ENCODE data around the gene RSF1. TPM values are rescaled to one million over a fixed set of nuclear protein-coding genes. Genes with fewer than 3 reads are reported as not detected.

The RSF1 gene
- total RNA-seq, 1 donor from 2014 or later, result 40.2 TPM

DNA sequence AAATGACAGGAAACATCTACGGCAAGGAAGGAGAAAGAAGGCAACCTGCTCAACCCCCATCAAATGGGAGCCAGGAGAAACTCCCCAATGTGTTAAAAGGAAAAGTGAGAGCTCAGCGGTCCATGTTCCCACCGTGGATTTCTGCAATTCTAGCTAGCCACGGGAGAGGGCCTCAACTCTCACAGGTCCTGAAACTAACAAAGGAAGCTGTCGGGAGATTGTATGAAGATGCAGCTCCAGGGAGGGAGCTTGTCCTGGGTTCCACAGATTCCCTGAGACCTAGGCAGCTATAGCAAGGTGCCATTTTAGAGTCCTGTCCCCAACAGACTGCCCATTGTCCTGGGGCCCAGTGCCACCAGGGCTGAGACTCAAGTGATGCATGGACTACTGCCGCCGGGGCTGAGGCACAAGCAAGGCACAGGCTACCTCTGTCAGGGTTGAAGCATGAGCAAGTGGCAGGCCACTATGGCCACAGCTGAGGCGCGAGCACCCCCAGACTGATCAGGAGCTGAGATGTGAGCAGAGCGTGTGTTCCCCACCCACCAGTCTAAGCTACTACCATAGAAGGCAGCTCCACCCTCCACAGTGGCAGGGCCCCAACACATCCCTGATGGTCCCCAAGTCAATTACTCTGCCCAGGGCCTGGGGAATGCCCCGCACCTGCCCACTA lies 31.3 kb downstream of the RSF1 start:
- Histone ChIP-seq H3K4me1 (ENCODE audit: control insufficient read depth in 3 of 3, insufficient read depth in 3 of 3, low read length in 3 of 3) (peaks cover 4 to 8% (median 8%) of the 10 kb centered on the region in 3 donors), H3K27me3 (ENCODE audit: control insufficient read depth in 3 of 3, insufficient read depth in 3 of 3, low read length in 3 of 3) (no peaks in the 10 kb centered on the region), H3K9ac (ENCODE audit: low read depth in 1 of 3, low read length in 3 of 3) (no peak overlapping the region), H3K9me3 (ENCODE audit: control insufficient read depth in 3 of 3, low read length in 3 of 3) (no peaks in the 10 kb centered on the region), H3K36me3 (ENCODE audit: control insufficient read depth in 3 of 3, insufficient read depth in 3 of 3, low read length in 3 of 3) (peaks cover 0 to 2% (median 0%) of the 10 kb centered on the region in 3 donors), H3K27ac (ENCODE audit: low read depth, low read length) (no peak overlapping the region), H3K4me3 (ENCODE audit: low read length in 3 of 3) (no peak overlapping the region)

GRCh38 chr11:77784572-77784971 lies 36.0 kb downstream of the RSF1 start:
- Histone ChIP-seq H3K36me3 (ENCODE audit: control insufficient read depth in 3 of 3, insufficient read depth in 3 of 3, low read length in 3 of 3) (peaks cover 0 to 2% (median 0%) of the 10 kb centered on the region in 3 donors), H3K4me1 (ENCODE audit: control insufficient read depth in 3 of 3, insufficient read depth in 3 of 3, low read length in 3 of 3) (peaks cover 4 to 11% (median 8%) of the 10 kb centered on the region in 3 donors), H3K27ac (ENCODE audit: low read depth, low read length) (no peak overlapping the region), H3K9ac (ENCODE audit: low read depth in 1 of 3, low read length in 3 of 3) (no peak overlapping the region), H3K4me3 (ENCODE audit: low read length in 3 of 3) (no peak overlapping the region), H3K9me3 (ENCODE audit: control insufficient read depth in 3 of 3, low read length in 3 of 3) (no peaks in the 10 kb centered on the region), H3K27me3 (ENCODE audit: control insufficient read depth in 3 of 3, insufficient read depth in 3 of 3, low read length in 3 of 3) (no peaks in the 10 kb centered on the region)

DNA sequence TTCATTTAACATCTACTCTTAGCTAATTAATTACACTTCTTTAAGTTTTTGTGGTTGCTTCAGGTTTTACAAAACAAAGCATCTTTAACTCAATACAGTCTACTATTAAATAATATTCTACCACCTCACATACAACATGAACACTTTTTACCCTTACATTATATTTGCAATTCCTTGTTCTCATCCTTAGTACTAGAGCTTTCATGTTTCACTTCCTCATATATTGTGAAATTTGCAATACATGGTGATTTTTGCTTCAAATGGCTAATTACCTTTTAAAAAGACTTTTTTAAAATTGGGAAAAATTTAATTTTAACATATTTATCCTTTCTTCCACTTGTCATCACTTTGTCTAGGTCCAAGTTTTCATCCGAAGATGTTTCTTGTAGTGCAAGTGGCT lies 37.5 kb downstream of the RSF1 start:
- no peak overlapping the region for H3K4me3 ChIP-seq (ENCODE audit: low read length in 3 of 3)
- H3K9ac ChIP-seq (ENCODE audit: low read depth in 1 of 3, low read length in 3 of 3), result no peak overlapping the region
- H3K27me3 ChIP-seq (ENCODE audit: control insufficient read depth in 3 of 3, insufficient read depth in 3 of 3, low read length in 3 of 3), result no peaks in the 10 kb centered on the region
- peaks cover 4 to 11% (median 4%) of the 10 kb centered on the region in 3 donors for H3K4me1 ChIP-seq (ENCODE audit: control insufficient read depth in 3 of 3, insufficient read depth in 3 of 3, low read length in 3 of 3)
- no peaks in the 10 kb centered on the region for H3K36me3 ChIP-seq (ENCODE audit: control insufficient read depth in 3 of 3, insufficient read depth in 3 of 3, low read length in 3 of 3)
- no peaks in the 10 kb centered on the region for H3K9me3 ChIP-seq (ENCODE audit: control insufficient read depth in 3 of 3, low read length in 3 of 3)
- H3K27ac ChIP-seq (ENCODE audit: low read depth, low read length), result no peak overlapping the region

GRCh38 chr11:77779935-77780334 lies 40.6 kb downstream of the RSF1 start:
- no peak overlapping the region for H3K27ac ChIP-seq (ENCODE audit: low read depth, low read length)

GRCh38 chr11:77778549-77778948 lies 42.0 kb downstream of the RSF1 start:
- no peak overlapping the region for H3K4me3 ChIP-seq (ENCODE audit: low read length in 3 of 3)

More at GRCh38 chr11:77779935-77780334, 40.6 kb downstream of the RSF1 start:
- H3K27me3 ChIP-seq (ENCODE audit: control insufficient read depth in 3 of 3, insufficient read depth in 3 of 3, low read length in 3 of 3), result no peaks in the 10 kb centered on the region
- peaks cover 3 to 10% (median 4%) of the 10 kb centered on the region in 3 donors for H3K4me1 ChIP-seq (ENCODE audit: control insufficient read depth in 3 of 3, insufficient read depth in 3 of 3, low read length in 3 of 3)
- no peaks in the 10 kb centered on the region for H3K36me3 ChIP-seq (ENCODE audit: control insufficient read depth in 3 of 3, insufficient read depth in 3 of 3, low read length in 3 of 3)
- H3K4me3 ChIP-seq (ENCODE audit: low read length in 3 of 3), result no peak overlapping the region
- H3K9me3 ChIP-seq (ENCODE audit: control insufficient read depth in 3 of 3, low read length in 3 of 3), result no peaks in the 10 kb centered on the region
- H3K9ac ChIP-seq (ENCODE audit: low read depth in 1 of 3, low read length in 3 of 3), result no peak overlapping the region

DNA sequence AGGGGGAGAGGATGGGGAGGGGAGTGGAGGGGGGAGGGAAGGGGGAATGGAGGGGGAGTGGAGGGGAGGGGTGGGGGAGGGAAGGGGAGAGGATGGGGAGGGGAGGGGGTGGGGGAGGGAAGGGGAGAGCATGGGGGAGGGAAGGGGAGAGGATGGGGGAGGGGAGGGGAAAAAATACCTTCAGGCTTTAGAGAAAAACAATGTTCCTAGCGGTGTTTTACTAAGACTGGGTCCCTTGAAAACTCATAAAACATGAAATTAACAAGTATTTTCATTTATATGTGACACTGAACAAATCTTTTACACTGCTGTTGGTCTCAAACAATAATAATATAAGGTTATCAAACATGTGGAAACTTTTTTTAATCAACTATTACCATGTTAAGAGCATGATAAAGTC lies 42.4 kb downstream of the RSF1 start:
- no peak overlapping the region for H3K27ac ChIP-seq (ENCODE audit: low read depth, low read length)
- no peak overlapping the region for H3K4me3 ChIP-seq (ENCODE audit: low read length in 3 of 3)
- peaks cover 0 to 6% (median 4%) of the 10 kb centered on the region in 3 donors for H3K4me1 ChIP-seq (ENCODE audit: control insufficient read depth in 3 of 3, insufficient read depth in 3 of 3, low read length in 3 of 3)
- no peaks in the 10 kb centered on the region for H3K27me3 ChIP-seq (ENCODE audit: control insufficient read depth in 3 of 3, insufficient read depth in 3 of 3, low read length in 3 of 3)
- no peaks in the 10 kb centered on the region for H3K36me3 ChIP-seq (ENCODE audit: control insufficient read depth in 3 of 3, insufficient read depth in 3 of 3, low read length in 3 of 3)
- no peak overlapping the region for H3K9ac ChIP-seq (ENCODE audit: low read depth in 1 of 3, low read length in 3 of 3)
- no peaks in the 10 kb centered on the region for H3K9me3 ChIP-seq (ENCODE audit: control insufficient read depth in 3 of 3, low read length in 3 of 3)

More at GRCh38 chr11:77778549-77778948, 42.0 kb downstream of the RSF1 start:
- Histone ChIP-seq H3K9ac (ENCODE audit: low read depth in 1 of 3, low read length in 3 of 3) (no peak overlapping the region), H3K9me3 (ENCODE audit: control insufficient read depth in 3 of 3, low read length in 3 of 3) (no peaks in the 10 kb centered on the region), H3K27me3 (ENCODE audit: control insufficient read depth in 3 of 3, insufficient read depth in 3 of 3, low read length in 3 of 3) (no peaks in the 10 kb centered on the region), H3K27ac (ENCODE audit: low read depth, low read length) (no peak overlapping the region), H3K4me1 (ENCODE audit: control insufficient read depth in 3 of 3, insufficient read depth in 3 of 3, low read length in 3 of 3) (peaks cover 0 to 6% (median 4%) of the 10 kb centered on the region in 3 donors), H3K36me3 (ENCODE audit: control insufficient read depth in 3 of 3, insufficient read depth in 3 of 3, low read length in 3 of 3) (no peaks in the 10 kb centered on the region)

DNA sequence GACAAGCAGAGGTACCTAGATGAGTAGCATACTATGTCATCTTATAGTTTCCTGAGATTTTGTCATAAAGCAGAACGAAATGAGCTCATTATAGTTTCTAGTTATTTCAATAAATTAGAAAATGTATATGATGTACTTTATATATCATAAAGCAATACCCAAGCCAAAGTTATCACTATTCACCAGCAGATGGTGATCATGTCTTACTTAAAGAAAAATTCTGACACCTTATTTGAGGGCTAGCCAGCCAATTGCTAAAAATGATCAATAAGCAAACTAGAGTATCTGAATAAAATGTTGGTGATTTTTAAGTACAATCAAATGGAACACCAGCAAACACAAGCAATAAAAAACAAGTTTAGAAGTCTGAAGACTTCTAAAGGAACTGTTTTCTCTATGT lies 44.1 kb downstream of the RSF1 start:
- H3K9me3 ChIP-seq (ENCODE audit: control insufficient read depth in 3 of 3, low read length in 3 of 3), result no peaks in the 10 kb centered on the region
- H3K4me3 ChIP-seq (ENCODE audit: low read length in 3 of 3), result no peak overlapping the region
- H3K27me3 ChIP-seq (ENCODE audit: control insufficient read depth in 3 of 3, insufficient read depth in 3 of 3, low read length in 3 of 3), result no peaks in the 10 kb centered on the region
- no peak overlapping the region for H3K9ac ChIP-seq (ENCODE audit: low read depth in 1 of 3, low read length in 3 of 3)
- H3K4me1 ChIP-seq (ENCODE audit: control insufficient read depth in 3 of 3, insufficient read depth in 3 of 3, low read length in 3 of 3), result peaks cover 0 to 6% (median 4%) of the 10 kb centered on the region in 3 donors
- no peak overlapping the region for H3K27ac ChIP-seq (ENCODE audit: low read depth, low read length)
- no peaks in the 10 kb centered on the region for H3K36me3 ChIP-seq (ENCODE audit: control insufficient read depth in 3 of 3, insufficient read depth in 3 of 3, low read length in 3 of 3)

GRCh38 chr11:77775936-77776335 lies 44.6 kb downstream of the RSF1 start:
- no peak overlapping the region for H3K4me3 ChIP-seq (ENCODE audit: low read length in 3 of 3)
- H3K36me3 ChIP-seq (ENCODE audit: control insufficient read depth in 3 of 3, insufficient read depth in 3 of 3, low read length in 3 of 3), result no peaks in the 10 kb centered on the region
- H3K9ac ChIP-seq (ENCODE audit: low read depth in 1 of 3, low read length in 3 of 3), result peak overlapping the region in 1 of 3 donors; percentile 28
- H3K9me3 ChIP-seq (ENCODE audit: control insufficient read depth in 3 of 3, low read length in 3 of 3), result no peaks in the 10 kb centered on the region
- H3K4me1 ChIP-seq (ENCODE audit: control insufficient read depth in 3 of 3, insufficient read depth in 3 of 3, low read length in 3 of 3), result peaks cover 3 to 6% (median 4%) of the 10 kb centered on the region in 3 donors
- no peak overlapping the region for H3K27ac ChIP-seq (ENCODE audit: low read depth, low read length)
- no peaks in the 10 kb centered on the region for H3K27me3 ChIP-seq (ENCODE audit: control insufficient read depth in 3 of 3, insufficient read depth in 3 of 3, low read length in 3 of 3)

GRCh38 chr11:77771135-77771534 lies 49.4 kb downstream of the RSF1 start:
- no peak overlapping the region for H3K9ac ChIP-seq (ENCODE audit: low read depth in 1 of 3, low read length in 3 of 3)
- no peak overlapping the region for H3K27ac ChIP-seq (ENCODE audit: low read depth, low read length)
- no peak overlapping the region for H3K4me3 ChIP-seq (ENCODE audit: low read length in 3 of 3)
- peaks cover 0 to 7% (median 0%) of the 10 kb centered on the region in 3 donors for H3K4me1 ChIP-seq (ENCODE audit: control insufficient read depth in 3 of 3, insufficient read depth in 3 of 3, low read length in 3 of 3)
- no peaks in the 10 kb centered on the region for H3K27me3 ChIP-seq (ENCODE audit: control insufficient read depth in 3 of 3, insufficient read depth in 3 of 3, low read length in 3 of 3)
- H3K9me3 ChIP-seq (ENCODE audit: control insufficient read depth in 3 of 3, low read length in 3 of 3), result no peaks in the 10 kb centered on the region
- no peaks in the 10 kb centered on the region for H3K36me3 ChIP-seq (ENCODE audit: control insufficient read depth in 3 of 3, insufficient read depth in 3 of 3, low read length in 3 of 3)

DNA sequence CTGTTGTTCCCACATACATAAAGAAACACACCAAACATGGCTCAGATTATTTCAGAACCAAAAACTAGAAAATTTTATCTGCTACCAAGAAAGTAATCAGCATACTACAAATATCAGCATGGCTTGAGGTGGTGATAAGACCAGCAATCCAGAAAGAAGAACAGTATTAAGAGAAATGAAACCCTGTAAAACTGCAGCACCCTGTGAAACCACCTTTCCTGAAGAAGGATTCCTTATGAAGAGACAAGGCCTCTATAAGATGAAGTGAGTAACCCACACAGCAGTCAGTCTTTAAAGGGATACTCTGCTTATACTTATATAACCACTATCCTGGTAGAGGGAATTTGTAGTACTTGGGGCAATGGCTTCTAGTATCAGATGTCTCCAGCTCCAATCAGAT lies 49.9 kb downstream of the RSF1 start:
- no peaks in the 10 kb centered on the region for H3K27me3 ChIP-seq (ENCODE audit: control insufficient read depth in 3 of 3, insufficient read depth in 3 of 3, low read length in 3 of 3)
- no peak overlapping the region for H3K27ac ChIP-seq (ENCODE audit: low read depth, low read length)
- no peak overlapping the region for H3K9ac ChIP-seq (ENCODE audit: low read depth in 1 of 3, low read length in 3 of 3)
- peaks cover 0 to 7% (median 0%) of the 10 kb centered on the region in 3 donors for H3K4me1 ChIP-seq (ENCODE audit: control insufficient read depth in 3 of 3, insufficient read depth in 3 of 3, low read length in 3 of 3)
- no peaks in the 10 kb centered on the region for H3K36me3 ChIP-seq (ENCODE audit: control insufficient read depth in 3 of 3, insufficient read depth in 3 of 3, low read length in 3 of 3)
- no peak overlapping the region for H3K4me3 ChIP-seq (ENCODE audit: low read length in 3 of 3)
- no peaks in the 10 kb centered on the region for H3K9me3 ChIP-seq (ENCODE audit: control insufficient read depth in 3 of 3, low read length in 3 of 3)
